ENCODE results near the gene HUWE1. TPM values are rescaled to one million over a fixed set of nuclear protein-coding genes. Genes with fewer than 3 reads are reported as not detected.

The HUWE1 gene
- total RNA-seq, 1 experiment from 2014 or later, result 277 TPM

GRCh38 chrX:53713987-53714579 is 27.6 kb upstream of the HUWE1 start:
- TF ChIP-seq NR2C2 (CRISPR knock-in tag; IDR thresholded peaks at IDR 0.05) (no peak), MAX (CRISPR knock-in tag; IDR thresholded peaks at IDR 0.05) (no peak), NR1H2 (CRISPR knock-in tag; IDR thresholded peaks at IDR 0.05) (no peak), ZNF396 (CRISPR knock-in tag; IDR thresholded peaks at IDR 0.05; ENCODE audit: borderline replicate concordance) (no peak), GABPB1 (CRISPR knock-in tag; IDR thresholded peaks at IDR 0.05) (0 out of 2 replicates have a peak, but pooled peaks have one; percentile 25), E2F4 (CRISPR knock-in tag; IDR thresholded peaks at IDR 0.05; ENCODE audit: borderline replicate concordance, low read depth) (no peak)
- no peaks in the 10 kb centered on the region for H3K9me3 Mint-ChIP-seq
- ChIA-PET POLR2A (interaction anchor here (1.0 to 1.4 kb wide), 2 partner anchors 28 to 30 kb away, joined by 3 to 10 read pairs; partner anchors contain the start of gene HUWE1), CTCF (interaction anchor here (0.6 to 1.0 kb wide), 2 partner anchors 27 to 277 kb away, joined by 3 to 4 read pairs; partner anchors contain the start of gene HUWE1)
- peaks cover 12% of the 10 kb centered on the region for H3K4me1 Mint-ChIP-seq
- H3K4me3 Mint-ChIP-seq, result no peak overlapping the region
- no peaks in the 10 kb centered on the region for H3K27me3 Mint-ChIP-seq (ENCODE audit: low read depth)
- no peak for ATAC-seq
- H3K36me3 Mint-ChIP-seq, result no peaks in the 10 kb centered on the region
- H3K27ac Mint-ChIP-seq, result no peak overlapping the region
- DNase-seq (ENCODE audit: low spot score), result no peak

GRCh38 chrX:53711436-53711835 is 24.9 kb upstream of the HUWE1 start:
- no peaks in the 10 kb centered on the region for H3K27me3 Mint-ChIP-seq (ENCODE audit: low read depth)
- ChIA-PET CTCF (no interaction called here), POLR2A (no interaction called here)
- no peak for DNase-seq (ENCODE audit: low spot score)
- H3K4me3 Mint-ChIP-seq, result no peak overlapping the region
- no peaks in the 10 kb centered on the region for H3K9me3 Mint-ChIP-seq
- H3K4me1 Mint-ChIP-seq, result peaks cover 12% of the 10 kb centered on the region
- H3K27ac Mint-ChIP-seq, result no peak overlapping the region
- no peaks in the 10 kb centered on the region for H3K36me3 Mint-ChIP-seq
- no peak for ATAC-seq
- TF ChIP-seq NFYB (CRISPR knock-in tag; conservative IDR thresholded peaks at IDR 0.05; ENCODE audit: low read depth) (no peak), ERG (CRISPR knock-in tag; IDR thresholded peaks at IDR 0.05) (no peak), ZNF281 (CRISPR knock-in tag; IDR thresholded peaks at IDR 0.05) (no peak), PRDM15 (CRISPR knock-in tag; IDR thresholded peaks at IDR 0.05) (no peak), JAZF1 (CRISPR knock-in tag; IDR thresholded peaks at IDR 0.05) (no peak), ZNF425 (CRISPR knock-in tag; conservative IDR thresholded peaks at IDR 0.05) (no peak), TEAD4 (CRISPR knock-in tag; IDR thresholded peaks at IDR 0.05) (no peak), IRF1 (CRISPR knock-in tag; IDR thresholded peaks at IDR 0.05) (no peak), CREB1 (CRISPR knock-in tag; IDR thresholded peaks at IDR 0.05) (no peak), SMAD3 (CRISPR knock-in tag; IDR thresholded peaks at IDR 0.05; ENCODE audit: borderline replicate concordance) (no peak), ESRRA (CRISPR knock-in tag; IDR thresholded peaks at IDR 0.05; ENCODE audit: borderline replicate concordance) (no peak), ZBTB21 (CRISPR knock-in tag; IDR thresholded peaks at IDR 0.05; ENCODE audit: borderline replicate concordance) (no peak), HMGA2 (CRISPR knock-in tag; IDR thresholded peaks at IDR 0.05) (no peak), ZNF121 (CRISPR knock-in tag; IDR thresholded peaks at IDR 0.05) (no peak), SMAD4 (CRISPR knock-in tag; IDR thresholded peaks at IDR 0.05) (no peak), USF1 (CRISPR knock-in tag; IDR thresholded peaks at IDR 0.05) (no peak), TEAD1 (CRISPR knock-in tag; IDR thresholded peaks at IDR 0.05) (no peak)
